GM13977 (cell line): ENCODE measurements around the gene SPRED1.

Experiments
- DNase-seq: peaks from one replicate; pipeline ENCODE4 v3.0.0; 2012; ENCODE audit warnings: low spot score
- in situ Hi-C: fragments of 300-500 bp; cut with MboI; formaldehyde crosslinking; loops from one replicate; pipeline ENCODE4 v1.12.0; 2022; ENCODE audit warnings: low sequenced_read_pairs, low pct_unique_long_range_greater_than_20kb, mixed read lengths, inconsistent platforms; ENCODE audit not compliant: unreplicated experiment
- TF ChIP-seq, protein P1 (sequence below): IDR thresholded peaks from 2 replicates; pipeline ENCODE4 v1.5.1; 2012; ENCODE audit warnings: mild to moderate bottlenecking, control low read depth; ENCODE audit not compliant: insufficient read depth; ENCODE audit errors: extremely low read depth, missing control alignments

Gene SPRED1

DNA sequence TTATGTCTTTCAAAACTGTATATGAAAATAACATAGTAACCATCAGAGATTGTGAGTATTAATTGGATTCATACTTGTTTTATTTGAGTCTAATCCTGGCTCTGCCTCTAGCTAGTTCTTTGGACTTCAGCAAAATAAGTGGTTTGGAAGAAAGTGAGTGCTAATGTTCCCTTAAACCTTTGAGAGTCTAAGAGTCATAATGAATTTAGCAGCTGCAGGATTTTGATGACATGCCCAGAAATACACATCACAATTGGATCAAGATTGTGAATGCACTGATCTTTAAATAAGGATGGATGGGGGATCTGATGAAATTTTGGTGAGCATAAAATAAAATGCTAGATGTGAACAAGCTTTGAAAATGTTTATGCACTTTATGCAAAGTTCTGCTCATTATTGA, 121.4 kb downstream of the SPRED1 start:
- in situ Hi-C loops: no loop called here
- DNase-seq: no peak
- TF ChIP-seq, protein P1, sequence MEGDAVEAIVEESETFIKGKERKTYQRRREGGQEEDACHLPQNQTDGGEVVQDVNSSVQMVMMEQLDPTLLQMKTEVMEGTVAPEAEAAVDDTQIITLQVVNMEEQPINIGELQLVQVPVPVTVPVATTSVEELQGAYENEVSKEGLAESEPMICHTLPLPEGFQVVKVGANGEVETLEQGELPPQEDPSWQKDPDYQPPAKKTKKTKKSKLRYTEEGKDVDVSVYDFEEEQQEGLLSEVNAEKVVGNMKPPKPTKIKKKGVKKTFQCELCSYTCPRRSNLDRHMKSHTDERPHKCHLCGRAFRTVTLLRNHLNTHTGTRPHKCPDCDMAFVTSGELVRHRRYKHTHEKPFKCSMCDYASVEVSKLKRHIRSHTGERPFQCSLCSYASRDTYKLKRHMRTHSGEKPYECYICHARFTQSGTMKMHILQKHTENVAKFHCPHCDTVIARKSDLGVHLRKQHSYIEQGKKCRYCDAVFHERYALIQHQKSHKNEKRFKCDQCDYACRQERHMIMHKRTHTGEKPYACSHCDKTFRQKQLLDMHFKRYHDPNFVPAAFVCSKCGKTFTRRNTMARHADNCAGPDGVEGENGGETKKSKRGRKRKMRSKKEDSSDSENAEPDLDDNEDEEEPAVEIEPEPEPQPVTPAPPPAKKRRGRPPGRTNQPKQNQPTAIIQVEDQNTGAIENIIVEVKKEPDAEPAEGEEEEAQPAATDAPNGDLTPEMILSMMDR: no peak

DNA sequence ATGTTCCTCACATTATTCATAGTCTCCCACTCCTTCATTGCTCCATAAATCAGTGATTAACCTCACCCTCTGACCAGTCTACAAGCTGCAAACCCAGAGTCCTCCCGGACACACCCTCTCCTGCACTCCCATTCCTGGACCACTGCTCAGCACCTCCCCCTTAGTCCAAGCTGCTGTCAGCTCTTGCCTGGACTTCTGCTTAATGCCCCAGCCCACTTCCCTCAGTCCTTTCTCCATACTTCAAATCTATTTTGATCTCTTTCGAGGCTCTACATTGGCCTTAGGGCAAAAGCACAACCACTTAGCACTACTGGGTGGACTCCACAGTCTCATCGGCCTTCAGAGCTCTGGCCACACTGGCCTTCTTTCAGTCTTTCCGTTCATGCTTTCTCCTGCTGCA, 121.9 kb downstream of the SPRED1 start:
- DNase-seq: no peak
- TF ChIP-seq, protein P1: no peak
- in situ Hi-C loops: no loop called here

DNA sequence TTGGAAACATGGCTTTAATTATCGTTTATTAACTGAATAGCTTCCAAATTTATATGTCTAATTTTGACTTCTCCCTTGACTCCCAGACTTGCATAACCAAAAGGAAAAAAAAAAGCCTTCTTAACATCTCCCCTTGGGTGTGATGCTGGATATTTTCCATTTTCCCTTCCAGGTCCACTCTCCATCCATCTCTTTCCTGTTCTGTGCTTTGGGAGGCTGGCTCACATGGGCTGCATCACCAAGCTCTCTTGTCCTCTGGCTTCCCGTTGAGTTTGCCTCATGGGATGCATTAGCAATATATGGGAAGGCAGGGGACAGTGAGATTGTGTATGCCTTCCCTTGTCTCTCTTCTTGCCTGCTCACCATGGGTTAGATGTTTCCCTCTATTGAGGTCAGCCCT, 123.4 kb downstream of the SPRED1 start:
- in situ Hi-C loops: no loop called here
- DNase-seq: no peak
- TF ChIP-seq, protein P1: no peak

DNA sequence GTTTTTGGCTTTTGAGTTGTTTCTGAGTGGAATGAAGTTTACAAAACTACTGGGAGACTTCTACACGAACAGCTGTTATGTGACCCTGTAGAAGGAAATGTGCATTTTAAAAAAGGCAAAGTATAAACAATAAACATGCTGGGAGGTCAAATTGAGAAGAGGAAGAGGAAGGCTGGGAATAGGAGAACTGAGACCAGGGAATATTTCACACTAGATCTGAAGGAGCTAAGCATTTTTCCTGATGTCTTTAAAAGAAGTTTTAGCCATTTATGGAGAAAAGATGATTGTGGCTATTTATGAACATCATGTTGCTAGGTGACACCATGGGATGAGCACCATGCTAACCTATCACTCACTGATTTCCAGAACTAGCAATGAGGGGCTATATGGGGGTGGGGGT, 125.0 kb downstream of the SPRED1 start:
- TF ChIP-seq, protein P1: no peak
- in situ Hi-C loops: no loop called here
- no peak for DNase-seq

DNA sequence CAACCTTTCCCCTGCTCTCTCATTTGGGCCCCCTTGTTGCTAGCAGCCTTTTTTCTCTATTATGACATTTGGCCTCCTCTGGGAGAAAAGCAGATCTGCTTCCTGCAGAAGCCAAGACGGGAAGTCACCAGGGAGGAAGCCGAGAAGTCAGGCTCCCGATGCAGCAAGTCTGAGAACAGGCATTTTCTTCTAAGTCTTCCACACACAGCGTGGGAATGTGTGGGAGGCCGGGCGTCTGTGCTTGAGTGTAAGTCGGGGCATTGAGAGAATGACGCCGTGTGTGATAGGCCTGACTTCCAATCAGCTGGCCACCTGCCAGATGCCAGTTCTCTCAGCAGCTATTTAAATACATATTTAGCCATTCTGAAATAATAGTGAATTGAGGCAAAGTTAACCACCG, 125.5 kb downstream of the SPRED1 start:
- in situ Hi-C loops: no loop called here
- DNase-seq: no peak
- TF ChIP-seq, protein P1: no peak

DNA sequence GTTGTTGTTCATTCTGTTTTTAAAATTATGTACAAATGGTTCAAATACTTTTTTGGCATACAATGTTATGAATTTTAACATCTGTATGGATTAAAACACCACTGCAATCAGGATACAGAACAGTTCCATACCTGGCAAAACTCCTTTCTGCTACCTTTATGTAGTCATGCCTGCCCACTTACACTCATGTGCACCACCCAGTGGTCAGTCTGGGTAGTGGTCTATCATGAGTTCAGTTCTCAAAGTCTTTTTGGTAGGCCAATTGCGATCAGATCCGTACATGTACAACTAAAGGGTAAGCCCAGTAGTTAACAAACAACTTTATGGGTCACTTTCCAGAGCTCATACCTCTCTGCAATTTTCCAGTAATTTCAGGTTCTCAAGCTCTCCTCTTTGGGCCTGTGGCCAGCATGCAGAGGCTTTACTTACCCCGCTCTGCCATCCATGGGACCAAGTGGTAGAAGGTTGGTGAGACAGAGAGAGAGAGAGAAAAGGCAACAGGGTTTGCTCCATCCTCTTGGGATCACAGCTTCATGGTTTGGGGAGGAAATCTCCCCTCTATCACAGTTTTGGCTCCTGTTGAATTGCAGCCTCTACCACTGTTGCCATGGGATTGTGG, 137.4 kb downstream of the SPRED1 start:
- TF ChIP-seq, protein P1: peak; percentile 84
- DNase-seq: peak; percentile 39
- in situ Hi-C loops: loop anchor here (10.0 kb wide), 1 partner anchor 395 kb away; no protein-coding TSS in a partner anchor
